Neuronal stem cell (in vitro differentiated cells): Measurements from ENCODE around the gene CDRT15L2.
"Not testable (repeated sequence)": the region's sequence is repeated elsewhere in the genome, so short reads cannot be mapped to it uniquely, and the experiment has no call there.

Source experiments
- DNase-seq: peaks from one replicate; pipeline ENCODE4 v3.0.0-alpha.2; 2013; ENCODE audit warnings: low spot score
- H2AFZ ChIP-seq: one replicate; pipeline ENCODE4 v1.6.1; 2013; ENCODE audit warnings: mild to moderate bottlenecking, low read length, inconsistent platforms
- H2AK5ac ChIP-seq: 2 replicates; pipeline ENCODE4 v1.6.1; 2013; ENCODE audit warnings: low read depth, mild to moderate bottlenecking, inconsistent platforms, low read length, moderate library complexity, mixed read lengths
- H2BK120ac ChIP-seq: 2 replicates; pipeline ENCODE4 v1.6.1; 2013; ENCODE audit warnings: low read depth, mild to moderate bottlenecking, inconsistent platforms, low read length, moderate library complexity, mixed read lengths
- H2BK12ac ChIP-seq: one replicate; pipeline ENCODE4 v1.6.1; 2013; ENCODE audit warnings: low read length, inconsistent platforms
- H2BK15ac ChIP-seq: 2 replicates; pipeline ENCODE4 v1.6.1; 2013; ENCODE audit warnings: mild to moderate bottlenecking, low read length, inconsistent platforms, mixed read lengths
- H2BK5ac ChIP-seq: one replicate; pipeline ENCODE4 v1.6.1; 2013; ENCODE audit warnings: inconsistent platforms, mild to moderate bottlenecking, low read length, moderate library complexity
- H3K14ac ChIP-seq: one replicate; pipeline ENCODE4 v1.6.1; 2013; ENCODE audit warnings: low read length, inconsistent platforms
- H3K18ac ChIP-seq: 2 replicates; pipeline ENCODE4 v1.6.1; 2013; ENCODE audit warnings: low read length, inconsistent platforms
- H3K23ac ChIP-seq: 2 replicates; pipeline ENCODE4 v1.6.1; 2013; ENCODE audit warnings: low read depth, mild to moderate bottlenecking, mixed read lengths, low read length, inconsistent platforms; ENCODE audit not compliant: poor library complexity
- H3K27ac ChIP-seq: replicated peaks from 3 replicates; pipeline ENCODE4 v1.5.1; 2013; ENCODE audit warnings: low read length, inconsistent platforms
- H3K27me3 ChIP-seq, 3 experiments: 2 replicates each; pipeline ENCODE4 v1.6.1; 2013; ENCODE audit warnings: low read length in 3 of 3, mild to moderate bottlenecking in 2 of 3, inconsistent platforms in 1 of 3, low read depth in 1 of 3, mixed read lengths in 1 of 3, moderate library complexity in 1 of 3; ENCODE audit not compliant: control insufficient read depth in 3 of 3, insufficient read depth in 3 of 3
- H3K36me3 ChIP-seq, 2 donors: replicated peaks in 1 of 2; 2 replicates each; pipeline ENCODE4 v1.6.1; 2013; ENCODE audit warnings: low read length in 2 of 2; ENCODE audit not compliant: control insufficient read depth in 2 of 2, insufficient read depth in 2 of 2
- H3K4ac ChIP-seq: 2 replicates; pipeline ENCODE4 v1.6.1; 2013; ENCODE audit warnings: inconsistent platforms, mild to moderate bottlenecking, low read length, moderate library complexity
- H3K4me1 ChIP-seq, 2 donors: 1 replicate in 1 of 2; 2 replicates in 1 of 2; pipeline ENCODE4 v1.6.1; 2013; ENCODE audit warnings: low read length in 2 of 2, low read depth in 1 of 2; ENCODE audit not compliant: control insufficient read depth in 2 of 2, insufficient read depth in 1 of 2
- H3K4me2 ChIP-seq: one replicate; pipeline ENCODE4 v1.6.1; 2013; ENCODE audit warnings: mild to moderate bottlenecking, low read length, inconsistent platforms; ENCODE audit not compliant: insufficient read depth, poor library complexity, severe bottlenecking
- H3K4me3 ChIP-seq, 2 donors: 2 replicates each; pipeline ENCODE4 v1.5.1; 2013; ENCODE audit warnings: low read length in 2 of 2, mild to moderate bottlenecking in 2 of 2, inconsistent platforms in 1 of 2, moderate library complexity in 1 of 2
- H3K79me1 ChIP-seq: one replicate; pipeline ENCODE4 v1.6.1; 2013; ENCODE audit warnings: low read depth, mild to moderate bottlenecking, inconsistent platforms, low read length, moderate library complexity
- H3K9ac ChIP-seq: one replicate; pipeline ENCODE4 v1.6.1; 2013; ENCODE audit warnings: mild to moderate bottlenecking, low read depth, low read length, inconsistent platforms; ENCODE audit not compliant: poor library complexity
- H3K9me3 ChIP-seq, 2 donors: replicated peaks in 1 of 2; 2 replicates each; pipeline versions ENCODE3 to v1.6.1; 2013; ENCODE audit warnings: low read length in 2 of 2, mild to moderate bottlenecking in 2 of 2, inconsistent platforms in 1 of 2, low read depth in 1 of 2, mixed read lengths in 1 of 2, moderate library complexity in 1 of 2; ENCODE audit not compliant: control insufficient read depth in 2 of 2, insufficient read depth in 1 of 2
- H4K8ac ChIP-seq: one replicate; pipeline ENCODE4 v1.6.1; 2013; ENCODE audit warnings: low read depth, mild to moderate bottlenecking, inconsistent platforms, low read length, moderate library complexity
- H4K91ac ChIP-seq: one replicate; pipeline ENCODE4 v1.6.1; 2013; ENCODE audit warnings: low read length, low read depth, mild to moderate bottlenecking, inconsistent platforms; ENCODE audit not compliant: poor library complexity
- WGBS, 2 donors: extraction: QIAGEN DNeasy Blood & Tissue Kit; methylation state at CpG; one replicate each; pipeline ENCODE4 v1.1.7; 2013; ENCODE audit warnings: missing lambda C conversion rate in 2 of 2, mixed read lengths in 1 of 2; ENCODE audit not compliant: insufficient read length in 2 of 2, insufficient replicate concordance in 1 of 2; ENCODE audit errors: extremely low coverage in 2 of 2; 5-methylcytosine and 5-hydroxymethylcytosine counted together

Gene CDRT15L2

DNA sequence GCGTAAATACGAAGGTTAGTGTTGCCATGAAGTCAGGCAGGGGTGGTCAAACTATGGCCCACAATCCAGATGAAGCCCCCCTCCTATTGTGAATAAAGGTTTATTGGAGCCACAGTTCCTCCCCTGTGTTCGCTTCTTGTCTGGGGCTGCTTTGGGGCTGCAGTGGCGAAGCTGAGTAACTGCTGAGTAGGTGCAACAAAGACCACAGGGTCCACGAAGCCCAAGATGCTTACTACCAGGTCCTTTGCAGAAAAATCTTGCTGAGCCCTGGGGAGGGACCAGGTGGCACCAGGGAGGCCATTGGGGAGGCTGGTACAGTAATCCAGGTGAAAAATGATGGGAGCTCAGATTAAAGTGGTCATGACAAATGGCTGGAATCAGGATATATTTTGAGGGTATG, 21.4 kb upstream of the CDRT15L2 start:
- WGBS, 2 donors: no CpG with 5 or more reads among the region's 5 CpGs
- H3K4me3 ChIP-seq, H2BK15ac ChIP-seq, H3K9ac ChIP-seq, H3K4me1 ChIP-seq, H2BK5ac ChIP-seq, H2AFZ ChIP-seq, H2BK12ac ChIP-seq, H3K4me2 ChIP-seq, H4K91ac ChIP-seq, H3K18ac ChIP-seq, DNase-seq, H3K27ac ChIP-seq, H3K14ac ChIP-seq, H3K79me1 ChIP-seq, H2BK120ac ChIP-seq, H3K27me3 ChIP-seq, H3K4ac ChIP-seq, H3K36me3 ChIP-seq, H2AK5ac ChIP-seq, H4K8ac ChIP-seq, H3K23ac ChIP-seq, H3K9me3 ChIP-seq: not testable (repeated sequence)

DNA sequence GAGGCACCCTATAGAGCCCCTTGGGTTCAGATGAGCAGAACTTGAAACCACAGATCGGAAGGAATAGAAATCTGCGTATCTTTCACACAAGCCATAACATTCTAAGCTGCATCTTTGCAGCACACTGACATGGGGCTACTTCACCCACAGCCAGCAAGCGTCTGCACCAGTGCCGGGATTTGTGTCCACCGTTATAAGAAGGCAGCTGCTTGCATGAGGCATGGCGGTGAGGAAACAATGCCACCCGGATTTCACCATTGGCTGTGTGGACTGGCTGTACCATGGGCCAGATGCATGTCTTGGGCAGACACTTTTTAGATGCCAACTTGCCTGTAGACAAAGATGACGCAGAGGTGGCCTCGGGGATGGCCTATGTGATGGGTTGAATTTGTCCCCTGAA, 20.5 kb upstream of the CDRT15L2 start:
- not testable (repeated sequence) for H3K27me3 ChIP-seq, H3K79me1 ChIP-seq, H3K18ac ChIP-seq, H2BK15ac ChIP-seq, H3K4me3 ChIP-seq, H2AFZ ChIP-seq, H3K23ac ChIP-seq, H3K4me2 ChIP-seq, H4K8ac ChIP-seq, H2AK5ac ChIP-seq, H3K9ac ChIP-seq, H3K27ac ChIP-seq, H4K91ac ChIP-seq, H3K36me3 ChIP-seq, H3K9me3 ChIP-seq, H3K4ac ChIP-seq, DNase-seq, H2BK120ac ChIP-seq, H2BK12ac ChIP-seq, H2BK5ac ChIP-seq, H3K4me1 ChIP-seq
- H3K14ac ChIP-seq: peak overlapping the region; percentile 2
- WGBS, 2 donors: no CpG with 5 or more reads among the region's 9 CpGs

DNA sequence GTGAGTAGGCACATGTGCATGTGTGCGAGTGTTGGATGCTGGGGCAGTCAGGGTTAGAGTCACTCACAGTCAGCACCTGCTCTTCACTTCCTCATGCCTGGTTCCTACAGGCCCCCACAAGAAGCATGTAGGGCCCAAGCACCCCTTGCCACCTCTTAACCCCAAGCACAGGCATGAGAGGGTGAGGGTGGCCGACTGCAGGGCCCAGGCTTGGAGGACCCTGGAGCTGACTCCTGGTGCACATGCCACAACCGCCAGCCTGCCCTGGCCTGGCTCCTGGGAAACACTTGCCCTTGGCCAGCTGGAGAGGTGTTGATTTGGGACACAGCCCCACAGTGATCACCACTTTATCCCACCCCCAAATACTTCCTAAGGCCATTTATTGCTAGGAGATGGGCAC, 16.9 kb upstream of the CDRT15L2 start:
- no peaks in the 10 kb centered on the region for H3K9me3 ChIP-seq
- no peak overlapping the region for H4K91ac ChIP-seq
- H3K9ac ChIP-seq: no peak overlapping the region
- H2BK5ac ChIP-seq: no peak overlapping the region
- peak overlapping the region; percentile 59 for H3K18ac ChIP-seq
- H3K4me1 ChIP-seq: peaks cover 0 to 2% of the 10 kb centered on the region in 2 donors
- no peak overlapping the region for H4K8ac ChIP-seq
- H2AFZ ChIP-seq: no peak overlapping the region
- no peak overlapping the region for H3K4me3 ChIP-seq
- H2BK120ac ChIP-seq: no peak overlapping the region
- H2AK5ac ChIP-seq: peak overlapping the region; percentile 19
- H3K23ac ChIP-seq: no peak overlapping the region
- H3K4me2 ChIP-seq: no peak overlapping the region
- no peak overlapping the region for H2BK15ac ChIP-seq
- no peak overlapping the region for H3K14ac ChIP-seq
- no peaks in the 10 kb centered on the region for H3K36me3 ChIP-seq
- H3K27ac ChIP-seq: no peak overlapping the region
- DNase-seq: no peak
- no peak overlapping the region for H2BK12ac ChIP-seq
- H3K27me3 ChIP-seq: no peaks in the 10 kb centered on the region
- H3K79me1 ChIP-seq: no peaks in the 10 kb centered on the region
- no peak overlapping the region for H3K4ac ChIP-seq
- no CpG with 5 or more reads among the region's 3 CpGs for WGBS, 2 donors

DNA sequence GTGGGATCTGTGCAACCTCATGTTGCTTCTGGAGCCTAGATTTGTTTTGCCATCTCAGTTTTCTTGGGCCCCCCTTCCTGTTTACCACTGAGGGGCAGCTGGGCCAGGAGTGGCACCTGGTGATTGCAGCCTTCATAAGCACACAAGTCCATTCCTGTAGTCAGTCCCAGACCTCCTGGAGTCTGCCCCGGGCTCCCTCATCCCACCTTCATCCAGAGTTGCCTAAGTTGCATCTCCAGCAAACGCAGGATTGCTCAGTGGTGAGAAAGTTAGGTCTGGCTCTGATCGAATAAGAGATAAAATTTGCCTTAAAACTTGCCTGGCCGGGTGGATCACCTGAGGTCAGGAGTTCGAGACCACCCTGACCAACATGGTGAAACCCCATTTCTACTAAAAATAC, 14.3 kb upstream of the CDRT15L2 start:
- not testable (repeated sequence) for H3K27ac ChIP-seq, H3K4me2 ChIP-seq, H3K4me1 ChIP-seq, H3K79me1 ChIP-seq, H3K4me3 ChIP-seq, H3K9ac ChIP-seq, H2BK15ac ChIP-seq, H3K23ac ChIP-seq, H3K14ac ChIP-seq, H3K36me3 ChIP-seq, H2BK120ac ChIP-seq, H2AK5ac ChIP-seq, H2AFZ ChIP-seq, H3K9me3 ChIP-seq, H2BK5ac ChIP-seq, H3K27me3 ChIP-seq, H3K4ac ChIP-seq, H4K8ac ChIP-seq, H2BK12ac ChIP-seq, DNase-seq, H3K18ac ChIP-seq, H4K91ac ChIP-seq
- whole genome bisulfite sequencing, 2 donors: no CpG with 5 or more reads among the region's 5 CpGs
